ENCODE data around the gene NPEPPS.
A peak's percentile ranks its signal among the peaks of the same experiment; 100 is the strongest.

NPEPPS gene

DNA sequence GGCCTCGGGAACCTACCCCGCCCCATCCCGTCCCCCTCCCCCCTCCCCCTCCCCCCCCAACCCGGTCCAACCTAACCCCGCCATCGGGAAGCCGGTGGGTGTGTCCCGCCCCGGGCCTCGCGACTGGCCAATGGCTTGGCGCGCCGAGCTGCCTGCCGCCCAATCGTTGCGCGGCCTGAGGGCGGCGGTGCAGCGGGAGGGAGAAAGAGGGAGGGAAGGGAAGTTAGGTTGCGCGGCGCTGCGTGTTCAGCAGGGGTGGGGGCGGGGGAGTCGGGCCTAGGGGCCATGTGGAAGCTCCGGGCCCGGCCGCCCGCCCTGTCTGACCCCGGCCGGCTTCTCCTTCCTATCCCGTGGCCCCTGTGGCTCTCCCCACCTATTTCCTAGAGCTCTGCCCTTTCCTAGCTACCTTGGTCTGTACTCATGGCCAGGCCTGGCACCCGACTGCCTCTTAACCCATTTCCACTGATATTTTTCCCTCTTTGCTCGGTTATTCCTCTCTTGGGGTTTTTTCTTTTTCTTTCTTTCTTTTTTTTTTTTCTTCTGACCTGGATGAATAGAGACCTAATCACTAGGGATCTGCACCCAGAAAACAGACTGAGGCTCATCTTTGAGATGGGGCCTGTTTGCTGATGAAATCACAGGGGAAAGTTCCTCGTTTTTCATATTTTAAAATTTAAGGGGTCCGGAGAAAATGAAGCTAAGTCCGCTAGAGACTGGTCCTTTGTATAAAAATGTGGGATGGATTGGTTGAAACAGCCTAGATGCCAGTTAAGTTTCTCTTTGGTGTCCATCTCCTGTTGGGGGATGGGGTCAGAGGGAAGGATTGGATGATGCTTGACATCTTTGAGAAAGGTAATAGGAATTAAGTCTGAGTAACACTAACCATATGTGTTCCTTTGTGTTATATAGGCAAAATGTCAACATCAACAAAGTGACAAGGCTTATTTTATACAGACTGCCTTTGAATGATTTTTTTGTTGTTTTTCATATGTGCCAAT is 119.9 kb downstream of the NPEPPS start (continued):
- TF ChIP-seq GLI2 (tag by site-specific recombination; IDR thresholded peaks at IDR 0.05; ENCODE audit: borderline replicate concordance, low read depth) (no peak), ZBTB11 (tag by site-specific recombination; conservative IDR thresholded peaks at IDR 0.05; ENCODE audit: low read depth) (peak; percentile 60), ELK4 (IDR thresholded peaks at IDR 0.05; ENCODE audit: borderline replicate concordance, low read depth, low read length) (no peak), ZNF37A (tag by site-specific recombination; IDR thresholded peaks at IDR 0.05) (no peak), ZNF768 (tag by site-specific recombination; IDR thresholded peaks at IDR 0.05) (no peak), ZNF2 (tag by site-specific recombination; IDR thresholded peaks at IDR 0.05) (no peak), ZNF843 (tag by site-specific recombination; IDR thresholded peaks at IDR 0.05) (no peak), GLIS2 (tag by site-specific recombination; IDR thresholded peaks at IDR 0.05) (peak; percentile 76), YY2 (tag by site-specific recombination; IDR thresholded peaks at IDR 0.05) (no peak), ZFP69B (tag by site-specific recombination; IDR thresholded peaks at IDR 0.05) (peak; percentile 81; the same call in 1 of the 2 replicates), ZFHX2 (tag by site-specific recombination; conservative IDR thresholded peaks at IDR 0.05) (peak; percentile 94), ZNF394 (tag by site-specific recombination; IDR thresholded peaks at IDR 0.05; ENCODE audit: borderline replicate concordance) (no peak), ZNF692 (tag by site-specific recombination; IDR thresholded peaks at IDR 0.05) (peak; percentile 79), ZBTB17 (tag by site-specific recombination; IDR thresholded peaks at IDR 0.05) (peak; percentile 25), ZNF777 (tag by site-specific recombination; IDR thresholded peaks at IDR 0.05; ENCODE audit: borderline replicate concordance) (no peak), ZNF624 (tag by site-specific recombination; IDR thresholded peaks at IDR 0.05) (no peak; the same call in 1 of the 2 replicates), ZNF335 (tag by site-specific recombination; conservative IDR thresholded peaks at IDR 0.05) (peak; percentile 68), PRDM4 (tag by site-specific recombination; IDR thresholded peaks at IDR 0.05) (no peak; the same call in 1 of the 2 replicates), ZNF792 (tag by site-specific recombination; IDR thresholded peaks at IDR 0.05) (no peak), ZNF548 (tag by site-specific recombination; IDR thresholded peaks at IDR 0.05) (no peak), ZNF23 (tag by site-specific recombination; IDR thresholded peaks at IDR 0.05; ENCODE audit: borderline replicate concordance) (no peak), ZNF292 (tag by site-specific recombination; IDR thresholded peaks at IDR 0.05; ENCODE audit: borderline replicate concordance, low read depth) (no peak), ZNF707 (tag by site-specific recombination; IDR thresholded peaks at IDR 0.05) (no peak), KLF16 (tag by site-specific recombination; IDR thresholded peaks at IDR 0.05) (peak; percentile 92), KLF7 (tag by site-specific recombination; IDR thresholded peaks at IDR 0.05; ENCODE audit: borderline replicate concordance) (peak; percentile 88; the same call in 1 of the 2 replicates), ZNF426 (tag by site-specific recombination; IDR thresholded peaks at IDR 0.05) (no peak), ZNF391 (tag by site-specific recombination; IDR thresholded peaks at IDR 0.05; ENCODE audit: borderline replicate concordance, low read depth) (peak; percentile 53; the same call in 1 of the 2 replicates), ZNF529 (tag by site-specific recombination; IDR thresholded peaks at IDR 0.05; ENCODE audit: insufficient replicate concordance) (no peak), ZNF677 (tag by site-specific recombination; IDR thresholded peaks at IDR 0.05) (no peak), ZNF354C (tag by site-specific recombination; IDR thresholded peaks at IDR 0.05; ENCODE audit: borderline replicate concordance, low read depth) (no peak), SCRT1 (tag by site-specific recombination; IDR thresholded peaks at IDR 0.05; ENCODE audit: borderline replicate concordance) (no peak)

Measured in HEK293 (cell line).